ENCODE results near the gene ARHGEF10L. TPM values are rescaled to one million over a fixed set of nuclear protein-coding genes. Genes with fewer than 3 reads are reported as not detected.
A peak's percentile ranks its signal among the peaks of the same experiment; 100 is the strongest.

Gene ARHGEF10L
- total RNA-seq, 1 donor from 2014 or later: 55.6 TPM

DNA sequence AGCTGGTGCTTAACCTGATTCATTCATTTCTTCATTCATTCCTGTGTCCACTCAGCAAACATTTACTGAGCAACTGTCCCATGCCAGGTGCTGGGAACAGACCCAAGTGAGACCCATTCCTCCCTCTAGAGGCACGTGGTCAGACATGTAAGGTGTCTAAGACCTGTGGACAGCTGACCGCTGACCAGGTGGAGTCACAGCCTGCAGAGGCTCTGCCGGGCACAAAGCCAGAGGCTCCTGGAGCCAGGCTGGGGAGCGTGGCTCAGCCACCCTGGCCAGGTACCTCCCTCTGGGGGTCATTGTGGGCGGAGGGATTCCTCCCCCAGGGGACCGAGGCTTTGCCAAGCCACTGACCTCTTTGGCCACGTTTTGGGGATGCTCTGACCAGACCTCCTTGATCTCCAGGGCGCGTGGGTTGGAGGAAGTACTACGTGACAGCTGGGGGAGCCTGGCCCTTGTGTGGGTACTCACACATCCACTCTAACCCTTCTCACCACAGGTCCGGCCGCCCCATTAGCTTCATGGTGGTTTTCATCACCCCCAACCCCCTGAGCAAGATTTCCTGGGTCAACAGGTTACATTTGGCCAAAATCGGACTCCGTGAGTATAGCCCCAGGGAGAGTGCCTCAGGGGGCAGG lies 100.3 kb downstream of the ARHGEF10L start:
- intact Hi-C loops (cut with DNase I): no loop called here
- DNase-seq: no peak
- ATAC-seq (ENCODE audit: poor library complexity): no peak

DNA sequence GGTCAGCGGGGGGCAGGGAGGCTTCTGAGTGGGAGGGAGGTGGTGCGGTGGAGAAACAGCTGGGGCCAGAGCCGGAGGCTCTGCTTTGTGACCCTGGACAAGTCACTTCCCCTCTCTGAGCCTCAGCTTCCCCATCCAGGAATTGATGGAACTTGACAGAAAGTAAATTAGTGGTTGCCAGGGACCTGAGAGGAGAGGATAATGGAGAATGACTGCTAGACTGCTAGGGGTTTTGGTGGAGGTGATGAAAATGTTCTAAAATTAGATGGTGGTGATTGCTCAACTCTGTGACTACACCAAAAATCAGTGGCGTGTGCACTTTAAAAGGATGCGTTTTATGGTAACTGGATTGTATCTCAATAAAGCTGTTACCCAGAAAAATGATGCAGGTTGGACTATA lies 100.9 kb downstream of the ARHGEF10L start:
- intact Hi-C loops (cut with DNase I): no loop called here
- no peak for DNase-seq
- ATAC-seq (ENCODE audit: poor library complexity): no peak

DNA sequence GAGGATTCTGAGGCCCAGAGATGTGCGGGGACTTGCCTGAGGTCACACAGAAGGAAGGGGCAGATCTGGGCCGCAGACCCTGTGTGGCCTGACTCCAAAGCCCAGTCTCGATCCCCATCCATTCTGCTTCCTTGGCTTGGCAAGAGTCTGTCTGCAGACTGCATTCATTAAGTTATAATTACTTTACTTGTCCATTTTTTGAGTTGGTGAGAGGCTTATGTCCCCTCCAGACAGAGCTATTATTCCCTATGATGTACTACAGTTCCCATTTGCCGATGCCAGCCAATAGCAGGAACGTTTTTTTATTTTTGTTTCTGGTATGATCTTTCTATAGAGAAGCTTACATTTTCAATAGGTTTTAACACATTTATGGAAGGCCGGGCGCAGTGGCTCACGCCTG lies 101.5 kb downstream of the ARHGEF10L start:
- intact Hi-C loops (cut with DNase I): no loop called here
- no peak for ATAC-seq (ENCODE audit: poor library complexity)
- no peak for DNase-seq

DNA sequence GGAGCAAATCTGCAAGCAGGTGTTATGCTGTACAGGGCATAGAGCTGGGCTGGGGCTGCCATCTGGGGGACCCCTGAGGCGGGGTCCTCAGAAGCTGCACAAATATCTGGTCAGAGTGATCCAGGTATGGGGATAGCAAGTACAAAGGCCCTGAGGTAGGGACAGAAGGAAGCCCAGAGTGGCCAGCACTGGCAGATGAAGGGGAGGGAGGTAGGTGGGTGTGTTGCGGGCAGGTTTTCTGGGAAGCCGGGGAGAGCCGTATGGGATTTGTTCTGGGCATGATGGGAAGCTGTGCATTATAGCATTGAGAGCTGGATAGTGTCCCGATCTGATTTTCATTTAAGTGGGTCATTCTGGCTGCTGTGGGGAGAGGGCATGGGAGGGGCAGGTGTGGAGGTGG lies 102.7 kb downstream of the ARHGEF10L start:
- intact Hi-C loops (cut with DNase I): no loop called here
- no peak for DNase-seq
- ATAC-seq (ENCODE audit: poor library complexity): no peak

DNA sequence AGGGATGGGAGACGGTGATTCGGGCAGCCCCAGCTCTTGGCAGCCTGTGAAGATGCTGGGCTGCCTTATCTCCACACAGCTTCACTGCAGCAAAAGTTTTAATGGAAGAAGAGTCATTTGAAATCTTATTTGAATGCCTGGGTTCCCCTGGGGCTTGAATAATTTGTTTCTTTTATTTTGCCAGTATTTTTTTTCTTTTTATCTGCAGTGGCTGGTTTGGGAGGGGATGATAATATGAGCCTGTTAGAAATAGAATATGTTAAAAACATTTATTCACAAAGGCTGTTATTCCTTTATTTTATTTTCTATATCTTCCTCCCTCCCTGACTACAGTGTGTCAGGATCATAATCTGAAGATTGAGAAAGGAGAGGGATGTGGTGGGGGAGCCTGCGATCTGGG lies 103.4 kb downstream of the ARHGEF10L start:
- ATAC-seq (ENCODE audit: poor library complexity) (no peak), DNase-seq (no peak)
- intact Hi-C loops (cut with DNase I): no loop called here

DNA sequence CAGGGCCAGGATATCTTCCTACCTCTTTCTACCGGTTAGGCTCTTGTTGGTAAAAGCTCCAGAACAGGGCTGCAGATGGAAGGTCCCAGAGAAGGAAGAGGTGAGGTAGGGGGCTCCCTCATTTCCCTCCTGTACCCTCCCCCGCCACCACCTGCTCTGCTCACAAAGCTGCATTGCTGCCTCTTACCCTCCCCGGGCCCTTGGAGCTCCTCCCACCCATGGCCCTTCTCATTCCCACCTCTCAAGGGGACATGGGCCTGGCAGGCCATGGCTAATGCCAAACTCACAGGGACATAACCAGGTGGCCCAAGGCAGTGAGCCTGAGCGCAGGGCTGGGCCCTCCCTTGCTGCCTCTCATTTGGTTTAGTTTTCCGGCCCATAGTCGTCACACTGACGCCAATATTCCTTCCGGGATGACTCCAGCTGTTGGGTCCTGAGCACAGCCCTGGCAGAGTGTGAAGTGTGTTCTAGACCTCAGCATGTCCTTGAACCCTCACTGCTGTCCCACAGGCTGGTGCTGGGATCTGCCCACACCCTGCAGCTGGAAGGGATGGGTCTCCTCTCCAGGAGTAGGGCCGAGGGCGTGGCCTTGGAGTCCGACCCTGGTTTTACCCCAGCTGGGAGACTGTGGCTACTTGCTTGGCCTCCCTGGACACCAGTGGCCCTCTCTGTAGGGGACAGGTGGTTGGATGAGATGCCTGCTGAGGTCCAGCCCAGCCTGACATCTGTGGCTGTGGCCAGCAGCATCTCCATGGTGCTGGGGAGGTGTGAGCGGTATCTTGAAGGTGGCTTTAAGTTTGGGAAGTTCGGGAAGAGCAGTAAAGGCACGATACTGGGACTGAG lies 104.6 kb downstream of the ARHGEF10L start:
- intact Hi-C loops (cut with DNase I): no loop called here
- no peak for DNase-seq
- no peak for ATAC-seq (ENCODE audit: poor library complexity)

DNA sequence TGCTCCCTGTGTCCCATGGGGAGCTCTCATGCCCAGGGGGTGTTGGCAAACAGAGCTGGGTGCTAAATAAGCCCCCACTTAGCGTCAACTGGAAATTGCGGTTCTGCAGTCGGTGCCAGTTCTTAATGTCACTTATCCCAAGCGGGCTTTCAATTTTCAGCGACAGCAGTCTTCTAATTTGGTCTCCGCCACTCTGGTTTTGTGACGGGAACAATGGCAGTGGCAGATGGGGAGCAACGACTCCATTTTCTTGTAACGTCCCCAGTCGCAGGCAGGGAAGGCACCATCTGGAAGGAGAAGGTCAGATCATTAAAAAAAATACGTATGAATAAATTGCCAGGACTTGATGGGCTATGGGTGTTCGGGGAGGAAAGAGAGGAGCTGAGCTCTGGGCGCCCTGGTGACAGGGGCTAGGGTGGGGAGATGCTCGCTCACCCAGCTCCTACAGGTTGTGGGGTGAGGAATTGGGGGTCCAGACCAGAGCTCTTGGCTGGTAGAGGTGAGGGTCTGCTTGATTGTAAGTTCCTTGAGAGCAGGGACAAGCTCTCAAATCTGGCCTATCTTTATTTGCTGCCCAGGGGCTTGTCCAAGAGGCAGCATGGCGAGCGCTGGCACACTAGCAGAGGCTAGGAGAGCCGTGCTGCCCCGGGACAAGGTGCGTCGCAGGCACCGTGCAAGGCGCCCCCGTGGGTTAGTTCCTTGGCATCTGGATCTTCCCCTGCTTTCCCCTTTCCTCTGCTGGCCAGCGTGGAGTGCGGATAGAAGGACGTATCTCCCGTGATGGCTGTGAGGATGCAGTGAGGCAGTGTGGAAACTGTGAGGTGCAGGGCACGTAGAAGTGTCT lies 105.8 kb downstream of the ARHGEF10L start:
- no peak for DNase-seq

DNA sequence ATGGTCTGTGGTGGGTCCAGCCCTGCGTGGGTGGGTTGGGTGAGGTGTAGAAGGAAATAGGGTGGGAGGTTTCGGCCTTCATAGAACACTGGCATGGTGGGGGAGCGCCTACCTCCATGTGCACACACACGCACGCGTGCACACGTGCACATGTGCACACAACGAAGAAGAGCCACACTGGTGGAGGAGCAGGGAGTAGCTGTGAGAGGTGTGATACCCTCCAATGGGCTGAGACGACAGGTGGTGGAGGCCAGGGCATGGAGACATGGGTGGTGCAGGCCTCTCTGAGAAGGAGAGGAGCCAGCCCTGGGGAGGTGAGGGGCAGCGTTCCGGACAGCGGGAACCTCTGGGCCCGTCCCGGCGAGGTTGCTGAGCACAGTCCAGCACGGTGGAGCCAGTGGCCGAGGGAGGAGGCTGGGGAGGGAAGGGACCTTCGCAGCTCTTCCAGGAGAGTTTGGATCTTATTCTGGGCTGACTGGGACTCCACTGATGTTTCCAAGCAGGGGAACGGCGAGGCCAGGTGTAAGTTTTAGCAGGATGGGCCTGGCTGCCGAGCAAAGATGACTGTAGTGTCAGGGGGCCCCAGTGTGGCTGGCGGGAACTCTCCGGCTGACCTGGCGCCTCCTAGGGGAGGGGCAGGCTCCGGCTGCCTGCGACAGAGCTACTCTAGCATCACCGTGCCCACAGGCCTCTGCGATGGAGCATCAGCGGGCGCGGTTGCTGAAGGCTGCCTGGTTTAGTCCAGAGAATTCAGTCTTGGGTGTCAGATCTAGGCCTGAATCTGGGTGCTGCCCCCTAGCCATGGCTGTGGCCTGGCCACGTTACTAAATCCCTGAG lies 107.2 kb downstream of the ARHGEF10L start:
- DNase-seq: no peak
- no peak for ATAC-seq (ENCODE audit: poor library complexity)
- intact Hi-C loops (cut with DNase I): no loop called here

More for the DNA sequence above, 105.8 kb downstream of the ARHGEF10L start:
- no peak for ATAC-seq (ENCODE audit: poor library complexity)
- intact Hi-C loops (cut with DNase I): no loop called here

DNA sequence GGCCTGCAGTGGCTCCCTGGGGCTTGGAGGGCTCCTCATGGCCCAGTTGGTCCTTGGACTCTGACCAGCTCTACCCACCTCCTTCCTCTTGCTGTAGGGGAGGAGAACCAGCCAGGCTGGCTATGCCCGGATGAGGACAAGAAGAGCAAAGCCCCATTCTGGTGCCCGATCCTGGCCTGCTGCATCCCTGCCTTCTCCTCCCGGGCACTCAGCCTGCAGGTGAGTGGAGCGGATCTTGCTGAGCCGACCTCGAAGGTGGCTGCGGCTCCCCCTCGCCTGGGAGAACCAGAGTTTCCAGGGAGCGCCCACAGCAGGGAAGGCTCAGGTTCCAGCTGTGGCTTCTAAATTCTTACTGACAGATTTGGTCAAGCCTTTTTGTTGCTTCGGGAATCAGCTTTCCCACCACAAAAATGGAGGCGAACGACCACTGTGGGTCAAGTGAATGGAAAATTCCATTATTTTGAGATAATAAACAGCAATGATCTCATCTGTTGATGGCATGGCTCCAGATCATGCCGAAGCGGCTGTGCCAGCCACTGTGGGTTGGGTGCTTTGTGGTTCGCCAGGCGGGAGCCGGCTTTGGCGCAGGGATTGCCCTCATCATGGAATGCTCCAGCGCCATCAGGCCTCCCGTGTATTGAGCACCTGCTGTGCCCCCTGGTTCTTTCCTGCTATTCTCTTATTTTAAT lies 109.1 kb downstream of the ARHGEF10L start:
- no peak for ATAC-seq (ENCODE audit: poor library complexity)
- DNase-seq: no peak

DNA sequence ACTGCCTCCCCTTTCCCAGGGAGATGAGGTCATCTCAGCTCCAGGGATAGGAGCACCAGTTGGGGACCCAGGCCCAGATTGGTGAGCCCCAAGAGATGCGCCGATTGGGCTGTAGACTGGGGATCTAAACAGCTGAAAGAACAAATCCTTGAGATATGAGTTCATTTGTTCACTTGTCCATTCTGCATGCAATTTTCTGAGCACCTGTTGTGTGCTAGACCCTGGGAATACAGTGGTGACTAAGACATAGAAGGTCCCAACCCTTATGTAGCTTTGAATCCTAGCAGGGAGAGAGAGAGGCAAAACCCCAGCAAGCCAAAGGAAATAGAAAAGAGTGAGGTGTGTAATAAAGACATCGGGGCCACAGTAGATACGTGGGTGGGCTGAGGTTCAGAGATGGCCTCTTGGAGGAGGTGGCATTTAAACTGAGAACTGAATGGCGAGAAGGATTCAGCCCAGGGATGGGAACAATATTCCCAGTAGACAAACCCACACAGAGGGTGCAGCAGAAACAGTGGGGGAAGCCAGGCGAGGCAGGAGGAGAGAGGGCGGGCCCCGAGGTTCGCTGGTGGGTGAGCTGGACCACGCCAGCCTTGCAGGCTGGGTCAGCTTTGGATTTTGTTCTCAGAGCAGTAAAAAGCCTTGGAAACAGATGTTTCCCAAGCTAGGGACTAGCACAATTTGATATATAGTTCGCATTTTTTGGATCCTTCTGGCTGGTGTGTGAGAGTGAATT lies 110.0 kb downstream of the ARHGEF10L start:
- ATAC-seq (ENCODE audit: poor library complexity): no peak

More for the DNA sequence above, 109.1 kb downstream of the ARHGEF10L start:
- intact Hi-C loops (cut with DNase I): no loop called here

DNA sequence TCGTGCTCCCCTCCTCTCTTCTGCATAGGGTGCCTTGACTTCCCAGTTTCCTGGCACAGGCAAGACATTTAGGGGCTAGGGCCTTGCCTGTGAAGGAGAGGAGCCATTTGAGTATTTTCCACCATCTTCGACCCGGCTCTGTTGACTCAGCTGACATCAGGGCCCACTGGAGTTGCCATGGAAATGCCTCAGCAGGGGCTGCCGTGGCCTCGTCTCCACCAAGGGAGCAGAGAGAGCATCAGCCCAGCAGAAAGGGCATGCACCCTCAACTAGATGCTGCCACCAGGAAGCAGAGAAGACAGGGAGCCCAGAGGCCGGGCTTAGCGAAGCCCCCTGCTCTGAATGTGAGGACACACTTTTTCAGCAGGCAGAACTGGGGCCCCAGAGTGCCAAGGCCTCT lies 113.8 kb downstream of the ARHGEF10L start:
- ATAC-seq (ENCODE audit: poor library complexity) (no peak), DNase-seq (no peak)
- intact Hi-C loops (cut with DNase I): no loop called here

More for the DNA sequence above, 110.0 kb downstream of the ARHGEF10L start:
- intact Hi-C loops (cut with DNase I): no loop called here
- no peak for DNase-seq

DNA sequence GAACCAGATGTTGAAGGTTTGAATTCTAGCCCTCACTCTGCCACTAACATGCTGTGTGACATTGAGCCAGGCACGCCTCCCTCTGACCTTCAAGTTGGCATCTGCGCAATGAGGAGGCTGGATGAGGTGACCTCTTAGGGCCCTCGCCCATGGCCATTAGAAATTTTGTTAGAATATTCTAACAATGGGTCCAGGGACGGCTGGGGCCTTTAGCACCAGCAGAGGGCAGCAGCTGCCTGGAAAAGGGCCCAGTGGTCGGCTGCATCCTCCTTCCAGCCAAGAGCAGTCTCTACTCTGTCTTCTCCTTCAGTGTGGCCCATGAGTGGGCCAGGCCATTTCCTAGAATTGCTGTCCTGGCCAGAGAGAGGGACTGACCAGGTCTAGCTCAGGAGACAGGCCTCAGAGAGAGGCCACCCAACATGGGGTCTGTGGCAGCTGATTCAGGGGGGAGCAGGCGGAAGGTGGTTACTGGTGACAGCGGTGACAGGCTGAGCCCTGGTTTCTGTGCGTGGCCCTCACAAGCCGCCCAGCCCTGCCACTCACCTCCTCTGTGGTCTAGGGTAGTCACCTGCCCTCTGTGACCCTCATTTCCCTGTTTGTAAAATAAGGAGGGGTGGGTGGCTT lies 114.3 kb downstream of the ARHGEF10L start:
- intact Hi-C loops (cut with DNase I): no loop called here
- DNase-seq (peak; percentile 61), ATAC-seq (ENCODE audit: poor library complexity) (peak; percentile 61)

DNA sequence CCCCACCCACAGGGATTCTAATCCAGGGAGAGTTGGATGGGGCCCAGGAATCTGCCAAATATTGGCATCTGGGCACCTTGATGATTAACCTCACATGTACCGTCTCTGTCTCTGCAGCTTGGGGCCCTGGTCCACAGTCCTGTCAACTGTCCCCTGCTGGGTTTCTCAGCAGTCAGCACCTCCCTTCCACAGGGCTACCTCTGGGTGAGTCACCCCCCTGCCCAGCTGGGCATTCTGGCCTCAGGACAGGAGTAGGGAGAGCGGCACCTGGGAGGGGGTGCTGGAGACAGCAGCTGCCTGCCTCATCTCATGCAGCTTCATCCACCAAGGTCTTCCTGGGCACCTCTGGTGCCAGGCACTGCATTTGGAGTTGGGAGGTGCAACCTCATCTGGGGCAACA lies 115.0 kb downstream of the ARHGEF10L start:
- intact Hi-C loops (cut with DNase I): no loop called here
- DNase-seq (no peak), ATAC-seq (ENCODE audit: poor library complexity) (no peak)

DNA sequence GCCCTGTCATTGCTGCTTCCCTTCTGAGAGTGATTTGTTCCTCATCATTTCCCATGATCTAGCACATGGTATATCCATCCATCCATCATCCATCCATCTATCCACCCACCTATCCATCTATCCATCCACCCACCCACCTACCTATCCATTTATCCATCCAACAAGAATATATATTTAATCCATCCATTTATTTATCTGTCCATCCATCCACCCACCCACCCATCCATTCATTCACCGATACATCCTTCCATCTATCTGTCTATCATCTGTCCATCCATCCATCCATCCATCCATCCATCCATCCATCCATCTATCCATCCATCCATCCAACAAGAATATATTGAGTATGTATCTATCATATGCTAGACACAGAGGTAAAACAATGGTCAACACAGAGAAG lies 115.7 kb downstream of the ARHGEF10L start:
- DNase-seq (no peak), ATAC-seq (ENCODE audit: poor library complexity) (no peak)
- intact Hi-C loops (cut with DNase I): no loop called here

DNA sequence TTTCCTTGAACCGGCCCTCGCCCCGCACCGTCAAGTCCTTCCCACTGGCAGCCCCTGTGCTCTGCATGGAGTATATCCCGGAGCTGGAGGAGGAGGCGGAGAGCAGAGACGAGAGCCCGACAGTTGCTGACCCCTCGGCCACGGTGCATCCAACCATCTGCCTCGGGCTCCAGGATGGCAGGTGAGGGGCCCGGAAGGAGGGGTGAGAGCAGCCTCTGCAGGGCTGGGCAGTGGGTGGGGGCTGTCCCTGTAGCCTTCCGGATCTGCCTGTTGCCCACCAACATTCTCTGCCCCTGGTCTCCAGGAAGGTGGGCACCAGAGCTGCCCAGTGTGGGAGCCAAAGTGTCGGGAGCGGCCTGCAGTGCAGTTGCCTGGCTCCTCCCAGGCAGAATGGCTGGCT lies 116.4 kb downstream of the ARHGEF10L start:
- intact Hi-C loops (cut with DNase I): no loop called here
- DNase-seq: no peak

DNA sequence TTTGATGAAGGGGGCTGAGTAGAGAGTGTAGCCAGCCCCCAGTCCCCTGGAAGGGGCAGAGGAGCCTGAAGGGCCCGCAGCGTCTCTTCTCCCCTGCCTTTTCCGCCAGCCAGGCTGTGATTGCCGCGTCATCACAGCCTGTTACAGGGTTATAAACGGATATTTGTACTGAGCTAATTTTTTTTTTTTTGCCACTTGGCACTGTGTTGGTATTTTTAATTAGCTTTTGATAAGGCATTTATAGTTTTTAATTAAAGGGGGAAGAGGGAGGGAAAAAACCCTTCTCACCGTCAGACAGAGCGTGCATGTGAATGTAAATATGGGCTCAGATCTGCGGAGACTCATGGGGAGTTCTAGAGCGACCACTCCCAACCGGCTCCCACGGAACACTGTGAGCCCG lies 117.9 kb downstream of the ARHGEF10L start:
- no peak for DNase-seq

More for the DNA sequence above, 116.4 kb downstream of the ARHGEF10L start:
- no peak for ATAC-seq (ENCODE audit: poor library complexity)

DNA sequence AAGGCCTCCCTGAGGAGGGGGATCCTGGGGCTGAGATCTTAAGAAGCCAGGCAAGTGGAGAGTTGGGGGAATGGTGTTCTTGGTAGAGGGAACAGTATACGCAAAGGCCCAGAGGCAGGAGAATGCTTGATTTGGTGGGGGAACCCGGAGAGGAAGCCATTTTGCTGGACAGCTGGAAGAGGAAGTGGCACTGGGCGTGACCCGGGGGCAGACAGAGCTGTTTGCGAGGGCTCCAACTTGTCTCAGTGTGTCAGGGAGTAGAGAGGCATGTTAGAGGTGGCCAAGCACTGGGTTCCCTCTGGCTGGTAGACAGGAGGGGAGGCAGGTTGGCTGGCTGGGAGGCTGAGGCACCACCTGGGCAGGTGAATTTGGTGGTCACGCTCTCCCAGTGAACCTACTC lies 119.3 kb downstream of the ARHGEF10L start:
- intact Hi-C loops (cut with DNase I): no loop called here
- ATAC-seq (ENCODE audit: poor library complexity): no peak
- peak; percentile 61 for DNase-seq

More for the DNA sequence above, 117.9 kb downstream of the ARHGEF10L start:
- intact Hi-C loops (cut with DNase I): no loop called here
- no peak for ATAC-seq (ENCODE audit: poor library complexity)
